Measurements from ENCODE around the gene JARID2. TPM values are rescaled to one million over a fixed set of nuclear protein-coding genes. Genes with fewer than 3 reads are reported as not detected.

The JARID2 gene
- total RNA-seq, 1 experiment from 2014 or later = 6.0 TPM

GRCh38 chr6:15510121-15510520, 264.3 kb downstream of the JARID2 start:
- no peak for ATAC-seq
- TF ChIP-seq REST (IDR thresholded peaks at IDR 0.05; ENCODE audit: insufficient read depth in 1 of 2, low read depth in 2 of 2, low read length in 1 of 2) = no peak
- no peak for TF ChIP-seq CTCF (IDR thresholded peaks at IDR 0.05)
- no peak for TF ChIP-seq POLR2AphosphoS5 (IDR thresholded peaks at IDR 0.05; ENCODE audit: low read depth, low read length)
- TF ChIP-seq TCF7L2 (IDR thresholded peaks at IDR 0.05; ENCODE audit: low read depth, low read length) = no peak
- Histone ChIP-seq H3K4me1 (ENCODE audit: control insufficient read depth, insufficient read depth, low read length) (no peaks in the 10 kb centered on the region), H3K36me3 (ENCODE audit: control insufficient read depth, insufficient read depth, low read length) (no peaks in the 10 kb centered on the region), H3K27me3 (ENCODE audit: control insufficient read depth, insufficient read depth, low read length) (no peaks in the 10 kb centered on the region), H3K27ac (ENCODE audit: low read length) (no peak overlapping the region), H3K9me3 (ENCODE audit: control insufficient read depth, insufficient read depth, low read depth, low read length) (no peaks in the 10 kb centered on the region), H3K4me3 (ENCODE audit: low read depth in 2 of 2, low read length in 2 of 2) (no peak overlapping the region)
- intact Hi-C loops (cut with micrococcal nuclease; ENCODE audit: unreplicated experiment) = no loop called here
- CTCF ChIA-PET = no interaction called here
- in situ Hi-C loops (cut with HindIII; ENCODE audit: low pct_unique_long_range_greater_than_20kb, low sequenced_read_pairs) = no loop called here
- no peak for DNase-seq (ENCODE audit: low read depth, low spot score)
- no TSS peak for BruUV-seq (replicated peaks)
- POLR2A ChIA-PET = no interaction called here

- CTCF ChIA-PET = no interaction called here
- H3K9me3 ChIP-seq (ENCODE audit: control insufficient read depth, insufficient read depth, low read depth, low read length) = no peaks in the 10 kb centered on the region
- no peaks in the 10 kb centered on the region for H3K36me3 ChIP-seq (ENCODE audit: control insufficient read depth, insufficient read depth, low read length)
- no peak for ATAC-seq
- no peak overlapping the region for H3K27ac ChIP-seq (ENCODE audit: low read length)
- TF ChIP-seq TCF7L2 (IDR thresholded peaks at IDR 0.05; ENCODE audit: low read depth, low read length) (no peak), REST (IDR thresholded peaks at IDR 0.05; ENCODE audit: insufficient read depth in 1 of 2, low read depth in 2 of 2, low read length in 1 of 2) (no peak)
- in situ Hi-C loops (cut with HindIII; ENCODE audit: low pct_unique_long_range_greater_than_20kb, low sequenced_read_pairs) (no loop called here), intact Hi-C loops (cut with micrococcal nuclease; ENCODE audit: unreplicated experiment) (no loop called here)
- no peaks in the 10 kb centered on the region for H3K4me1 ChIP-seq (ENCODE audit: control insufficient read depth, insufficient read depth, low read length)
- no TSS peak for BruUV-seq (replicated peaks)
- no peak overlapping the region for H3K4me3 ChIP-seq (ENCODE audit: low read depth in 2 of 2, low read length in 2 of 2)
- H3K27me3 ChIP-seq (ENCODE audit: control insufficient read depth, insufficient read depth, low read length) = no peaks in the 10 kb centered on the region
- POLR2A ChIA-PET = no interaction called here
- no peak for DNase-seq (ENCODE audit: low read depth, low spot score)
Measured at GRCh38 chr6:15510536-15511247, 264.8 kb downstream of the JARID2 start.
